ENCODE data around the gene ANKHD1.

- TF ChIP-seq CTCF (IDR thresholded peaks at IDR 0.05; ENCODE audit: insufficient read depth, low read length), result no peak
- TF ChIP-seq POLR2AphosphoS5 (IDR thresholded peaks at IDR 0.05; ENCODE audit: low read depth), result no peak
Measured at GRCh38 chr5:140361901-140362300, 39.7 kb upstream of the ANKHD1 start.
